Activated gamma-delta T cell treated with anti-CD3 and anti-CD28 coated beads, Interleukin-2, amount 50 U/mL, for 16 hours (primary cell): Measurements from ENCODE around the gene OGDHL.
"Not testable (repeated sequence)": the region's sequence is repeated elsewhere in the genome, so short reads cannot be mapped to it uniquely, and the experiment has no call there.

Experiments used
- DNase-seq: peaks from one replicate; pipeline ENCODE4 v3.0.0-alpha.2; 2020; ENCODE audit warnings: low read depth

Gene OGDHL

GRCh38 chr10:49739426-49739825, 22.7 kb downstream of the OGDHL start:
- DNase-seq = no peak

GRCh38 chr10:49738616-49739360, 23.3 kb downstream of the OGDHL start:
- DNase-seq = no peak

GRCh38 chr10:49737474-49738201, 24.5 kb downstream of the OGDHL start:
- DNase-seq = no peak

GRCh38 chr10:49736564-49737113, 25.5 kb downstream of the OGDHL start:
- DNase-seq = no peak

GRCh38 chr10:49735848-49736563, 26.1 kb downstream of the OGDHL start:
- DNase-seq = no peak

- DNase-seq = no peak
Measured at GRCh38 chr10:49735161-49735560, 27.0 kb downstream of the OGDHL start.

- no peak for DNase-seq
Measured at GRCh38 chr10:49734676-49735075, 27.4 kb downstream of the OGDHL start.

GRCh38 chr10:49733866-49734265, 28.3 kb downstream of the OGDHL start:
- no peak for DNase-seq

- no peak for DNase-seq
Measured at GRCh38 chr10:49726593-49726992, 35.5 kb downstream of the OGDHL start.

GRCh38 chr10:49715157-49715556, 47.0 kb downstream of the OGDHL start:
- not testable (repeated sequence) for DNase-seq

GRCh38 chr10:49713266-49713665, 48.9 kb downstream of the OGDHL start:
- DNase-seq = no peak

GRCh38 chr10:49711481-49711880, 50.6 kb downstream of the OGDHL start:
- no peak for DNase-seq

GRCh38 chr10:49710966-49711365, 51.2 kb downstream of the OGDHL start:
- no peak for DNase-seq

GRCh38 chr10:49709934-49710333, 52.2 kb downstream of the OGDHL start:
- DNase-seq = no peak

GRCh38 chr10:49707585-49707984, 54.5 kb downstream of the OGDHL start:
- DNase-seq = no peak

- DNase-seq = no peak
Measured at GRCh38 chr10:49700997-49701396, 61.1 kb downstream of the OGDHL start.

- DNase-seq = no peak
Measured at GRCh38 chr10:49700211-49700610, 61.9 kb downstream of the OGDHL start.

- DNase-seq = no peak
Measured at GRCh38 chr10:49698679-49699078, 63.4 kb downstream of the OGDHL start.

- DNase-seq = no peak
Measured at GRCh38 chr10:49696311-49696710, 65.8 kb downstream of the OGDHL start.

- no peak for DNase-seq
Measured at GRCh38 chr10:49694466-49694865, 67.7 kb downstream of the OGDHL start.

GRCh38 chr10:49691588-49691987, 70.5 kb downstream of the OGDHL start:
- DNase-seq = no peak

- no peak for DNase-seq
Measured at GRCh38 chr10:49690698-49691356, 71.3 kb downstream of the OGDHL start.
